Hematopoietic multipotent progenitor cell treated with erythropoietin and hydrocortisone succinate and interleukin-3 and kit ligand, for 15 days (in vitro differentiated cells): Measurements from ENCODE around the gene NAALADL1.
A peak's percentile ranks its signal among the peaks of the same experiment; 100 is the strongest.
"Not testable (repeated sequence)": the region's sequence is repeated elsewhere in the genome, so short reads cannot be mapped to it uniquely, and the experiment has no call there.

ENCODE experiments used
- DNase-seq: peaks from one replicate; pipeline ENCODE4 v3.0.0-alpha.2; 2015; ENCODE audit warnings: low spot score

NAALADL1 gene

GRCh38 chr11:65013130-65013887 is 45.0 kb downstream of the NAALADL1 start:
- peak; percentile 90 for DNase-seq

- DNase-seq: no peak
Observed at GRCh38 chr11:65008873-65009272, 49.5 kb downstream of the NAALADL1 start.

GRCh38 chr11:65008016-65008415 is 50.3 kb downstream of the NAALADL1 start:
- DNase-seq: no peak

- not testable (repeated sequence) for DNase-seq
Observed at GRCh38 chr11:65003968-65004367, 54.4 kb downstream of the NAALADL1 start.

- no peak for DNase-seq
Observed at GRCh38 chr11:65003282-65003681, 55.1 kb downstream of the NAALADL1 start.

- no peak for DNase-seq
Observed at GRCh38 chr11:65002706-65003105, 55.6 kb downstream of the NAALADL1 start.

- DNase-seq: no peak
Observed at GRCh38 chr11:64999478-64999877, 58.9 kb downstream of the NAALADL1 start.

GRCh38 chr11:64998690-64999431 is 59.5 kb downstream of the NAALADL1 start:
- no peak for DNase-seq

- no peak for DNase-seq
Observed at GRCh38 chr11:64998141-64998540, 60.2 kb downstream of the NAALADL1 start.

GRCh38 chr11:64996710-64997380 is 61.5 kb downstream of the NAALADL1 start, which contains the start of gene BATF2:
Gene BATF2 (minus strand): TSS chr11:64996971. CDS start chr11:64996914, 57 bp downstream.
- peak; percentile 16 for DNase-seq

- no peak for DNase-seq
Observed at GRCh38 chr11:64996327-64996709, 62.0 kb downstream of the NAALADL1 start.
